ENCODE measurements around the gene ZCCHC9. TPM values are rescaled to one million over a fixed set of nuclear protein-coding genes. Genes with fewer than 3 reads are reported as not detected.

ZCCHC9 gene
- total RNA-seq, 1 experiment from 2014 or later, result 22.0 TPM

DNA sequence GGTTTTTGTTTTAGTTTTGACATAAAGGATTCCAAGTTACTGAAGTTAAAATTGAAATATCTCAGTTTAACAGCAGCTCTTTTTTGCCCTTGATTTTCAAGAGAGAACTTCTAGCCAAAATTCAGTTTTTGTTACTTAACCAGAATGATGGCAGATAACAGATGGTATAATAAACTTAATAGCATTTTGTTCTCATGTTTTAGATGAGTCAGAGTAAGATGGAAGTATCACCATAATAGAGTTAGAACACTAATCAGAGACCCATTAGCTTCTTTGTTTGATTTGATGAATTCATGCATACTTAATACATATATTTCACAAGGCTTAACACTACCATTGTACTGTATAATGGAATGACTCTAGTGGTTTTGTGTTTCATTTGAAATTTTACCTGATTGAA lies 11.9 kb downstream of the ZCCHC9 start:
- Histone ChIP-seq H3K4me2 (no peak overlapping the region), H3K4me3 (no peak overlapping the region), H3K79me2 (ENCODE audit: low read depth) (no peaks in the 10 kb centered on the region), H2AFZ (no peak overlapping the region), H3K9me2 (ENCODE audit: insufficient read depth) (no peaks in the 10 kb centered on the region), H3K9me3 (ENCODE audit: insufficient read depth, low read depth) (no peaks in the 10 kb centered on the region), H3K36me3 (ENCODE audit: low read depth) (no peaks in the 10 kb centered on the region; the same call in 1 of the 2 replicates), H4K20me1 (ENCODE audit: insufficient read depth) (no peaks in the 10 kb centered on the region; the same call in 1 of the 2 replicates), H3K27me3 (ENCODE audit: insufficient read depth, low read depth) (no peaks in the 10 kb centered on the region), H3F3A (ENCODE audit: insufficient read depth, low read depth) (no peaks in the 10 kb centered on the region), H3K27ac (no peak overlapping the region), H3K4me1 (replicated peaks; ENCODE audit: insufficient read depth) (no peaks in the 10 kb centered on the region)
- intact Hi-C loops (cut with micrococcal nuclease; ENCODE audit: unreplicated experiment), result no loop called here
- no peak for DNase-seq
- BruUV-seq (replicated peaks), result no TSS peak
- CTCF ChIA-PET, result no interaction called here
- POLR2A ChIA-PET (ENCODE audit: unreplicated experiment), result no interaction called here
- TF ChIP-seq, protein P1, sequence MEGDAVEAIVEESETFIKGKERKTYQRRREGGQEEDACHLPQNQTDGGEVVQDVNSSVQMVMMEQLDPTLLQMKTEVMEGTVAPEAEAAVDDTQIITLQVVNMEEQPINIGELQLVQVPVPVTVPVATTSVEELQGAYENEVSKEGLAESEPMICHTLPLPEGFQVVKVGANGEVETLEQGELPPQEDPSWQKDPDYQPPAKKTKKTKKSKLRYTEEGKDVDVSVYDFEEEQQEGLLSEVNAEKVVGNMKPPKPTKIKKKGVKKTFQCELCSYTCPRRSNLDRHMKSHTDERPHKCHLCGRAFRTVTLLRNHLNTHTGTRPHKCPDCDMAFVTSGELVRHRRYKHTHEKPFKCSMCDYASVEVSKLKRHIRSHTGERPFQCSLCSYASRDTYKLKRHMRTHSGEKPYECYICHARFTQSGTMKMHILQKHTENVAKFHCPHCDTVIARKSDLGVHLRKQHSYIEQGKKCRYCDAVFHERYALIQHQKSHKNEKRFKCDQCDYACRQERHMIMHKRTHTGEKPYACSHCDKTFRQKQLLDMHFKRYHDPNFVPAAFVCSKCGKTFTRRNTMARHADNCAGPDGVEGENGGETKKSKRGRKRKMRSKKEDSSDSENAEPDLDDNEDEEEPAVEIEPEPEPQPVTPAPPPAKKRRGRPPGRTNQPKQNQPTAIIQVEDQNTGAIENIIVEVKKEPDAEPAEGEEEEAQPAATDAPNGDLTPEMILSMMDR (conservative IDR thresholded peaks at IDR 0.05), result no peak
- TF ChIP-seq EZH2 (IDR thresholded peaks at IDR 0.05; ENCODE audit: low read depth), result no peak

GRCh38 chr5:81313686-81314085 lies 12.3 kb downstream of the ZCCHC9 start:
- no peak for DNase-seq
- H3K27ac ChIP-seq, result no peak overlapping the region
- BruUV-seq (replicated peaks), result no TSS peak
- H3K4me2 ChIP-seq, result no peak overlapping the region
- no peaks in the 10 kb centered on the region for H3K9me2 ChIP-seq (ENCODE audit: insufficient read depth)
- intact Hi-C loops (cut with micrococcal nuclease; ENCODE audit: unreplicated experiment), result no loop called here
- CTCF ChIA-PET, result no interaction called here
- no peaks in the 10 kb centered on the region for H3F3A ChIP-seq (ENCODE audit: insufficient read depth, low read depth)
- H3K4me1 ChIP-seq (replicated peaks; ENCODE audit: insufficient read depth), result no peaks in the 10 kb centered on the region
- TF ChIP-seq EZH2 (IDR thresholded peaks at IDR 0.05; ENCODE audit: low read depth), result no peak
- TF ChIP-seq, protein P1 (conservative IDR thresholded peaks at IDR 0.05), result no peak
- H3K4me3 ChIP-seq, result no peak overlapping the region
- H3K36me3 ChIP-seq (ENCODE audit: low read depth), result no peaks in the 10 kb centered on the region; the same call in 1 of the 2 replicates
- H3K79me2 ChIP-seq (ENCODE audit: low read depth), result no peaks in the 10 kb centered on the region
- POLR2A ChIA-PET (ENCODE audit: unreplicated experiment), result no interaction called here
- H4K20me1 ChIP-seq (ENCODE audit: insufficient read depth), result no peaks in the 10 kb centered on the region; the same call in 1 of the 2 replicates
- no peak overlapping the region for H2AFZ ChIP-seq
- H3K27me3 ChIP-seq (ENCODE audit: insufficient read depth, low read depth), result no peaks in the 10 kb centered on the region
- no peaks in the 10 kb centered on the region for H3K9me3 ChIP-seq (ENCODE audit: insufficient read depth, low read depth)

- Histone ChIP-seq H3K4me1 (replicated peaks; ENCODE audit: insufficient read depth) (no peaks in the 10 kb centered on the region), H3K36me3 (ENCODE audit: low read depth) (no peaks in the 10 kb centered on the region; the same call in 1 of the 2 replicates), H3K9me2 (ENCODE audit: insufficient read depth) (no peaks in the 10 kb centered on the region), H3K4me2 (no peak overlapping the region), H3K9me3 (ENCODE audit: insufficient read depth, low read depth) (no peaks in the 10 kb centered on the region), H3K79me2 (ENCODE audit: low read depth) (no peaks in the 10 kb centered on the region), H3K27me3 (ENCODE audit: insufficient read depth, low read depth) (no peaks in the 10 kb centered on the region), H3F3A (ENCODE audit: insufficient read depth, low read depth) (no peaks in the 10 kb centered on the region), H2AFZ (no peak overlapping the region), H4K20me1 (ENCODE audit: insufficient read depth) (no peaks in the 10 kb centered on the region; the same call in 1 of the 2 replicates), H3K4me3 (no peak overlapping the region), H3K27ac (no peak overlapping the region)
- DNase-seq, result no peak
- CTCF ChIA-PET, result no interaction called here
- POLR2A ChIA-PET (ENCODE audit: unreplicated experiment), result no interaction called here
- TF ChIP-seq, protein P1 (conservative IDR thresholded peaks at IDR 0.05), result no peak
- no peak for TF ChIP-seq EZH2 (IDR thresholded peaks at IDR 0.05; ENCODE audit: low read depth)
- no TSS peak for BruUV-seq (replicated peaks)
- intact Hi-C loops (cut with micrococcal nuclease; ENCODE audit: unreplicated experiment), result no loop called here
These were observed 13.2 kb downstream of the ZCCHC9 start for GRCh38 chr5:81314581-81314980.
